ENCODE data around the gene OR2G2. TPM values are rescaled to one million over a fixed set of nuclear protein-coding genes. Genes with fewer than 3 reads are reported as not detected.

Gene OR2G2
- polyA plus RNA-seq, 3 donors, result not detected

- no peak within 1 kb of the TSS for H3K4me2 ChIP-seq (replicated peaks; ENCODE audit: extremely low read depth, low read length, poor library complexity, severe bottlenecking)
- Mint-ChIP-seq H3K27ac (no peak within 1 kb of the TSS), H3K9me3 (peaks cover 0 to 6% (median 1%) of the 10 kb centered on the region in 7 donors), H3K36me3 (no peaks in the 10 kb centered on the region), H3K4me3 (no peak within 1 kb of the TSS), H3K27me3 (ENCODE audit: low read depth in 3 of 3) (peaks cover 0 to 3% (median 0%) of the 10 kb centered on the region in 3 donors), H3K4me1 (no peaks in the 10 kb centered on the region)
- intact Hi-C loops (cut with micrococcal nuclease), result no loop called here
- no peak within 1 kb of the TSS for H2AFZ ChIP-seq (ENCODE audit: insufficient read depth, low read depth, low read length, poor library complexity, severe bottlenecking)
- no peaks in the 10 kb centered on the region for H3K4me1 ChIP-seq (ENCODE audit: control insufficient read depth in 1 of 2, insufficient read depth in 2 of 2, low read length in 2 of 2)
- no peaks in the 10 kb centered on the region for H3K36me3 ChIP-seq (replicated peaks in 1 of 2; ENCODE audit: control insufficient read depth in 1 of 2, insufficient read depth in 2 of 2, low read length in 2 of 2)
- H3K4me3 ChIP-seq (replicated peaks in 1 of 3; ENCODE audit: low read depth in 2 of 3, low read length in 3 of 3), result no peak within 1 kb of the TSS
- H3K27ac ChIP-seq (ENCODE audit: low read depth in 1 of 2, low read length in 2 of 2), result no peak within 1 kb of the TSS
- no peak for DNase-seq
- H3K9ac ChIP-seq (ENCODE audit: insufficient read depth, low read length, poor library complexity, severe bottlenecking), result no peak within 1 kb of the TSS
- no peaks in the 10 kb centered on the region for H3K79me2 ChIP-seq (ENCODE audit: insufficient read depth, low read length)
- no CpG with 5 or more reads among the region's 2 CpGs for WGBS (ENCODE audit: insufficient coverage)
- no peaks in the 10 kb centered on the region for H4K20me1 ChIP-seq (ENCODE audit: insufficient read depth, low read length)
- H3K9me3 ChIP-seq (replicated peaks in 1 of 2; ENCODE audit: control insufficient read depth in 1 of 2, insufficient read depth in 1 of 2, low read length in 2 of 2), result peaks cover 0 to 5% of the 10 kb centered on the region in 2 donors
- no peaks in the 10 kb centered on the region for H3K27me3 ChIP-seq (ENCODE audit: control insufficient read depth in 2 of 2, insufficient read depth in 2 of 2, low read length in 2 of 2)
- TF ChIP-seq CTCF (IDR thresholded peaks at IDR 0.05), result no peak
These were observed 17.1 kb downstream of the OR2G2 start, which contains the start of gene OR2G3 for GRCh38 chr1:247605286-247605685. OR2G3 (plus strand) TSS chr1:247605586; CDS start chr1:247605586, 0 bp downstream.

DNA sequence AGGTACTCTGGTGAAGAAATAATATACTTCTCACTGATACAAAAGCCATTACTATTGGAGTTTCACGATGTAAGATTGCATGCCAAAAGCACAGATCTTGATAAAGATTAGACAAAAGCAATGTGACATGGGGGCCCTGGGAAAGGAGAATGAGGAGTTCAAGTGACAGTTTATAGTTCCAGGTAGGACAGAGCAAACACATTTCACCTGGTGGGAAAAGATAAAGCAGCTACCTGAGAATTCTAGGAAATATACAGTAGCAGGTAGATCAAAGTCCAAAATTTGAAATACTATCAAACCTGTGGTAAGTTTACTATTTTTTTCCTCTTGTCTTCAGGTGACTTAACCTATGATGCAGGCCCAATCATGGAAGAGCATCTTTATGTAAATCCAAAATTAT, 25.2 kb downstream of the OR2G2 start:
- H3K4me3 ChIP-seq (replicated peaks in 1 of 3; ENCODE audit: low read depth in 2 of 3, low read length in 3 of 3), result no peak overlapping the region
- no peak for TF ChIP-seq CTCF (IDR thresholded peaks at IDR 0.05)
- H3K27me3 ChIP-seq (ENCODE audit: control insufficient read depth in 2 of 2, insufficient read depth in 2 of 2, low read length in 2 of 2), result no peaks in the 10 kb centered on the region
- Mint-ChIP-seq H3K27ac (peak overlapping the region in 1 of 7 donors; percentile 13), H3K4me1 (no peaks in the 10 kb centered on the region), H3K36me3 (no peaks in the 10 kb centered on the region), H3K27me3 (ENCODE audit: low read depth in 3 of 3) (peaks cover 0 to 3% (median 0%) of the 10 kb centered on the region in 3 donors), H3K4me3 (no peak overlapping the region), H3K9me3 (peaks cover 0 to 4% (median 2%) of the 10 kb centered on the region in 7 donors)
- no peaks in the 10 kb centered on the region for H3K36me3 ChIP-seq (replicated peaks in 1 of 2; ENCODE audit: control insufficient read depth in 1 of 2, insufficient read depth in 2 of 2, low read length in 2 of 2)
- no peak for DNase-seq
- no peaks in the 10 kb centered on the region for H4K20me1 ChIP-seq (ENCODE audit: insufficient read depth, low read length)
- H3K79me2 ChIP-seq (ENCODE audit: insufficient read depth, low read length), result no peaks in the 10 kb centered on the region
- H3K9ac ChIP-seq (ENCODE audit: insufficient read depth, low read length, poor library complexity, severe bottlenecking), result no peak overlapping the region
- no peak overlapping the region for H3K27ac ChIP-seq (ENCODE audit: low read depth in 1 of 2, low read length in 2 of 2)
- intact Hi-C loops (cut with micrococcal nuclease), result no loop called here
- H3K9me3 ChIP-seq (replicated peaks in 1 of 2; ENCODE audit: control insufficient read depth in 1 of 2, insufficient read depth in 1 of 2, low read length in 2 of 2), result no peaks in the 10 kb centered on the region
- H3K4me2 ChIP-seq (replicated peaks; ENCODE audit: extremely low read depth, low read length, poor library complexity, severe bottlenecking), result no peak overlapping the region
- no CpG with 5 or more reads among the region's 1 CpG for WGBS (ENCODE audit: insufficient coverage)
- H3K4me1 ChIP-seq (ENCODE audit: control insufficient read depth in 1 of 2, insufficient read depth in 2 of 2, low read length in 2 of 2), result no peaks in the 10 kb centered on the region
- H2AFZ ChIP-seq (ENCODE audit: insufficient read depth, low read depth, low read length, poor library complexity, severe bottlenecking), result no peak overlapping the region

Measured in CD14-positive monocyte (primary cell).